Measurements from ENCODE around the gene CPN2. TPM values are rescaled to one million over a fixed set of nuclear protein-coding genes. Genes with fewer than 3 reads are reported as not detected.

CPN2 gene
- total RNA-seq, 1 experiment from 2014 or later = not detected

- H3K9me3 ChIP-seq (replicated peaks) = no peaks in the 10 kb centered on the region
- DNase-seq (ENCODE audit: low read depth in 1 of 2, low spot score in 2 of 2) = no peak
- H3K27me3 ChIP-seq (replicated peaks) = no peaks in the 10 kb centered on the region
- H3K27ac ChIP-seq = no peak overlapping the region
- no peaks in the 10 kb centered on the region for H3K4me1 ChIP-seq (replicated peaks)
- no peaks in the 10 kb centered on the region for H3K36me3 ChIP-seq
- H3K4me3 ChIP-seq = no peak overlapping the region
Measured at GRCh38 chr3:194357681-194358080, 6.6 kb upstream of the CPN2 start.

DNA sequence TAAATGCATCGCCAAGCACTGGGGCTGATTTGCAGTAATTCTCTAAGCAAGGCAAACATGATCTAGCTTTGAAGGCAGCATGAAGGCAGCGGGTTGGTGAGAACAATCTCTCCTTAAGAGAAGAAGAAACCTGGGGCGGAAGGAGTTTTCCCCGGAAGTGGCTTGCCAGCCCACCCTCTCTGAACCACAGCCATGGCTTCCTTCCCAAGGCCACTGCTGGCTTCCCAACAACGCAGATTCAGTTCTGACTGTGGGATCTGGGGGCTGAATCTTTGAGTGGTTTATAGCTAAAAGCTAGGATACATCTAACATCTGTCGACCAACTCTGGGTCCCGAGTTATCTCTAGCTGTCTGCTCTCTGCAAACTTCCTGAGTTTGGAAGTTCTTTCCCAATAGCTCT, 4.3 kb upstream of the CPN2 start:
- Histone ChIP-seq H3K27me3 (replicated peaks) (no peaks in the 10 kb centered on the region), H3K36me3 (no peaks in the 10 kb centered on the region)
- DNase-seq (ENCODE audit: low read depth in 1 of 2, low spot score in 2 of 2) = no peak

DNA sequence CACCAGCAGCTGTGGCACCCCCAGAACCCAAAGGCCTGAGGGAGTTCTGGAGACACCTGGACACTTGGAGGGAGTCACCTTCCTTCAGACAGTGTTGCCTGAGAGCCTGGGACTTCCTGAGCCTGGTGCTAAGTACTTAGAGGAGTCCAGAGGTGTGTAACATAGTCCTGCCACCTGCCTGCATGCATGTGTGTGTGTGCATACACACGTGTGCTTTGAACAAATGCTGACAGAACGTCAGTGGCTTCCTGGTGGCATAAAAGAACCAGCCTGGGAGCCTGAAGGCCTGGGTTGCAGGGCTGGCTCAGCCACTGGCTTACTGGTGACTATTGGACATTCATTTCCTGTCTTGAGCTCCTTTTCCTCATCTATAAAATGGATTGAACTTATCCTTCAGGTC, 3.2 kb upstream of the CPN2 start:
- no peak overlapping the region for H3K4me3 ChIP-seq
- H3K9me3 ChIP-seq (replicated peaks) = no peaks in the 10 kb centered on the region
- no peaks in the 10 kb centered on the region for H3K36me3 ChIP-seq
- H3K27ac ChIP-seq = no peak overlapping the region
- no peaks in the 10 kb centered on the region for H3K27me3 ChIP-seq (replicated peaks)
- DNase-seq (ENCODE audit: low read depth in 1 of 2, low spot score in 2 of 2) = no peak
- H3K4me1 ChIP-seq (replicated peaks) = no peaks in the 10 kb centered on the region

More for the DNA sequence above, 4.3 kb upstream of the CPN2 start:
- no peak overlapping the region for H3K27ac ChIP-seq
- no peak overlapping the region for H3K4me3 ChIP-seq
- no peaks in the 10 kb centered on the region for H3K9me3 ChIP-seq (replicated peaks)
- no peaks in the 10 kb centered on the region for H3K4me1 ChIP-seq (replicated peaks)

DNA sequence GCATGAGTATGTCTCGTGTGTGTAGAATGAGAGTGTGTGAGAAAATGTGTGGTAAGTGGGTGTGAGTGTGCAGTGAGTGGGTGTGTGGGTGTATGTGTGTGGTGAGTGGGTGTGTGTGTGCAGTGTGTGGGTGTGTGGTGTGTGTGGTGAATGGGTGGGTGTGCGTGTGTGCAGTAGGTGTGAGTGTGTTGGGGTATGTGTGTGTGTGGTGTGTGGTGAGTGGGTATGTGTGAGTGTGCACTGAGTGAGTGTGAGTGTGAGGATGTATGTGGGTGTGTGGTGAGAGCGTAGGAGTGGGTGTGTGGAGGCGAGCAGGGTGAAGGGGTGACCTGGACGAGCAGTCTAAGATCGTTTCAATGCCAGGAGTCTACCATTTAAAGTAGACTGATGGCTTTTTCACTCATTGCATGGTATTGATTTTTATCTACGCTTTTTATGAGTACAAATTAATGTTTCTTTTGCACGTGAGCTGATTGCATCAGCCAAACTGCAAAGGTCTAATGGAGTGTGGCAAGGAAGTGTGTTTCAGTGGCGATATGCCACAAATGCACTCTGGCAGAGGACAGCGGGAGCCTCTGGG, 1.6 kb upstream of the CPN2 start:
- no peak for DNase-seq (ENCODE audit: low read depth in 1 of 2, low spot score in 2 of 2)
- no peaks in the 10 kb centered on the region for H3K27me3 ChIP-seq (replicated peaks)
- no peaks in the 10 kb centered on the region for H3K9me3 ChIP-seq (replicated peaks)
- H3K36me3 ChIP-seq = no peaks in the 10 kb centered on the region
- no peak overlapping the region for H3K4me3 ChIP-seq
- H3K4me1 ChIP-seq (replicated peaks) = no peaks in the 10 kb centered on the region
- no peak overlapping the region for H3K27ac ChIP-seq

DNA sequence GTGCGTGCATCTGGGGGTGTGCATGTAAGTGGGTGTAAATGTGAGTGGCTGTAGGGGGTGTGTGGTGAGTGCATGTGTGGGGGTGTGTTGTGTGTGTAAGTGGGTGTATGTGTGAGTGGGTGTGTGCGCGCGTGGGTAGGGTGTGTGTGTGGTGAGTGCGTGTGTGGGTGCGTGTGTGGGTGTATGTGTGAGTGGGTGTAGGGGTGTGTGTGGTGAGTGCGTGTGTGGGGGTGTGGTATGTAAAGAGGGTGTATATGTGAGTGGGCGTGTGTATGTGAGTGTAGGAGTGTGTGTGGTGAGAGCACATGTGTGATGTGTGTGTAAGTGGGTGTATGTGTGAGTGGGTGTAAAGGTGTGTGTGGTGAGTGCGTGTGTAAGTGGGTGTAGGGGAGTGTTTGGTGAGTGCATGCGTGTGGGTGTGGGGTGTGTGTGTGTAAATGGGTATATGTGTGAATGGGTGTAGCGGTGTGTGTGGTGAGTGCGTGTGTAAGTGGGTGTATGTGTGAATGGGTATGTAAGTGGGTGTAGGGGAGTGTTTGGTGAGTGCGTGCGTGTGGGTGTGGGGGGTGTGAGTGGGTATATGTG, 916 bp upstream of the CPN2 start:
- H3K9me3 ChIP-seq (replicated peaks) = no peaks in the 10 kb centered on the region
- no peaks in the 10 kb centered on the region for H3K27me3 ChIP-seq (replicated peaks)
- H3K27ac ChIP-seq = no peak overlapping the region
- H3K36me3 ChIP-seq = no peaks in the 10 kb centered on the region
- DNase-seq (ENCODE audit: low read depth in 1 of 2, low spot score in 2 of 2) = no peak
- no peak overlapping the region for H3K4me3 ChIP-seq
- no peaks in the 10 kb centered on the region for H3K4me1 ChIP-seq (replicated peaks)

DNA sequence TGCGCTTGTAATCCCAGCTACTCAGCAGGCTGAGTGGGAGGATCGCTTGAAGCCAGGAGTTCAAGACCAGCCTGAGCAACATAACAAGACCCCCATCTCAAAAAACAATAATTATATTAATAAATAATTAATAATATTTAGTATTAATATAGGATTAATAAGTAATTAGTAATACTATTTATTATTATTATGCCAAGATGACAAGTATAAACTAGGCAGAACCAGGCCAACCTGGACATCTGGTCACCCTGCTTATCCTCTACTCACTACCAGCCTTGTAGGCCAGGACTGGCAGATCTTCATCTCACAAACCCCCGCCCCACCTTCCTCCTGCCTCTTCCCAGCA, 429 bp downstream of the CPN2 start:
- DNase-seq (ENCODE audit: low read depth in 1 of 2, low spot score in 2 of 2) = no peak
- Histone ChIP-seq H3K36me3 (no peaks in the 10 kb centered on the region), H3K4me1 (replicated peaks) (no peaks in the 10 kb centered on the region), H3K27ac (no peak overlapping the region), H3K9me3 (replicated peaks) (no peaks in the 10 kb centered on the region), H3K27me3 (replicated peaks) (no peaks in the 10 kb centered on the region), H3K4me3 (no peak overlapping the region)

DNA sequence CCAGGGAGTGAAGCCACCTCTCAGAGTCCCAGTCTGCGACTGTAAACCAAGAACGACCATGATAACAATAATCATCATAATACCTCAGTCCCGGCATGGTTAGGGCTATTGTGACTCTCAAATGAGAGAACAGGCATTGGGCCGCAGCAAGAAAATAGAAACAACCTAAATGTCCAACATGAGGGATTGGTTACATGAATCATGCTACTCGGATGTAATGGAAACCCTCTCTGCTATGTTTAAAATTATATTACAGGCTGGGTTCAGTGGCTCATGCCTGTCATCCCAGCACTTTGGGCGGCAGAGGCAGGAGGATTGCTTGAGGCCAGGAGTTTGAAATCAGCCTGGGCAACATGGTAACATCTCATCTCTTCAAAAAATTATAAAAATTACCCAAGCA, 2.8 kb downstream of the CPN2 start:
- no peak for DNase-seq (ENCODE audit: low read depth in 1 of 2, low spot score in 2 of 2)
- Histone ChIP-seq H3K36me3 (no peaks in the 10 kb centered on the region), H3K4me1 (replicated peaks) (no peaks in the 10 kb centered on the region), H3K27ac (no peak overlapping the region), H3K9me3 (replicated peaks) (no peaks in the 10 kb centered on the region), H3K27me3 (replicated peaks) (no peaks in the 10 kb centered on the region), H3K4me3 (no peak overlapping the region)

- no peak for DNase-seq (ENCODE audit: low read depth in 1 of 2, low spot score in 2 of 2)
Measured at GRCh38 chr3:194346621-194347020, 4.5 kb downstream of the CPN2 start.

DNA sequence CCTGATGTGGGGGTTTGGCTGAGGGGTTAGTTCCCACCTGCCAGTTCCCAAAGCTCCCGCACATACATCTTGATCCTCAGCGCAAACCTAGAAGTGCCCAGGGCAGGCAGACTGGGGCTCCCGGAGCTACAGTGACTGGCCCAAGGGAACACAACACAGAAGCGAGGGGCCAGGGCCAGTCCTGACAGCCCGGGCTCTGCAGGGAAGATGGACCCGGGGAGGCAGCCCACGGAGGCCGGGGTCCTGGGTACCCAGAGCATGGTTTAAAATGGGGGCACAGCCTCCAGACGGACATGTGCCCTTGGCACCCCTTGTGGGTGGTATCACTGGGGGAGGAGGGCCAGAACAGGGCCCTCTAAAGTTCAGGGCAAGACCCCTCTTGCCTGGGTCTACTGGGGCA, 5.1 kb downstream of the CPN2 start:
- Histone ChIP-seq H3K27ac (no peak overlapping the region), H3K27me3 (replicated peaks) (no peaks in the 10 kb centered on the region), H3K36me3 (no peaks in the 10 kb centered on the region), H3K4me3 (no peak overlapping the region), H3K4me1 (replicated peaks) (no peaks in the 10 kb centered on the region), H3K9me3 (replicated peaks) (no peaks in the 10 kb centered on the region)
- no peak for DNase-seq (ENCODE audit: low read depth in 1 of 2, low spot score in 2 of 2)

More at GRCh38 chr3:194346621-194347020, 4.5 kb downstream of the CPN2 start:
- H3K4me3 ChIP-seq = no peak overlapping the region
- H3K27me3 ChIP-seq (replicated peaks) = no peaks in the 10 kb centered on the region
- H3K4me1 ChIP-seq (replicated peaks) = no peaks in the 10 kb centered on the region
- no peak overlapping the region for H3K27ac ChIP-seq
- no peaks in the 10 kb centered on the region for H3K9me3 ChIP-seq (replicated peaks)
- H3K36me3 ChIP-seq = no peaks in the 10 kb centered on the region

GRCh38 chr3:194344012-194344411, 7.1 kb downstream of the CPN2 start:
- no peak overlapping the region for H3K27ac ChIP-seq
- H3K4me1 ChIP-seq (replicated peaks) = no peaks in the 10 kb centered on the region
- H3K36me3 ChIP-seq = no peaks in the 10 kb centered on the region
- H3K27me3 ChIP-seq (replicated peaks) = no peaks in the 10 kb centered on the region
- peak; percentile 55 to 70 for DNase-seq (ENCODE audit: low read depth in 1 of 2, low spot score in 2 of 2)
- H3K4me3 ChIP-seq = no peak overlapping the region
- no peaks in the 10 kb centered on the region for H3K9me3 ChIP-seq (replicated peaks)

- H3K4me1 ChIP-seq (replicated peaks) = no peaks in the 10 kb centered on the region
- DNase-seq (ENCODE audit: low read depth in 1 of 2, low spot score in 2 of 2) = no peak
- no peak overlapping the region for H3K27ac ChIP-seq
- H3K4me3 ChIP-seq = no peak overlapping the region
- no peaks in the 10 kb centered on the region for H3K9me3 ChIP-seq (replicated peaks)
- no peaks in the 10 kb centered on the region for H3K36me3 ChIP-seq
- H3K27me3 ChIP-seq (replicated peaks) = no peaks in the 10 kb centered on the region
Measured at GRCh38 chr3:194343561-194343893, 7.6 kb downstream of the CPN2 start.

GRCh38 chr3:194342861-194343560, 8.1 kb downstream of the CPN2 start:
- DNase-seq (ENCODE audit: low read depth in 1 of 2, low spot score in 2 of 2) = no peak
- no peak overlapping the region for H3K27ac ChIP-seq

GRCh38 chr3:194340757-194341400, 10.2 kb downstream of the CPN2 start:
- H3K27me3 ChIP-seq (replicated peaks) = no peaks in the 10 kb centered on the region
- H3K27ac ChIP-seq = no peak overlapping the region
- H3K36me3 ChIP-seq = no peaks in the 10 kb centered on the region
- H3K4me3 ChIP-seq = no peak overlapping the region
- no peaks in the 10 kb centered on the region for H3K9me3 ChIP-seq (replicated peaks)
- DNase-seq (ENCODE audit: low read depth in 1 of 2, low spot score in 2 of 2) = no peak
- H3K4me1 ChIP-seq (replicated peaks) = no peaks in the 10 kb centered on the region

More at GRCh38 chr3:194342861-194343560, 8.1 kb downstream of the CPN2 start:
- H3K9me3 ChIP-seq (replicated peaks) = no peaks in the 10 kb centered on the region
- H3K27me3 ChIP-seq (replicated peaks) = no peaks in the 10 kb centered on the region
- H3K4me3 ChIP-seq = no peak overlapping the region
- no peaks in the 10 kb centered on the region for H3K4me1 ChIP-seq (replicated peaks)
- H3K36me3 ChIP-seq = no peaks in the 10 kb centered on the region

DNA sequence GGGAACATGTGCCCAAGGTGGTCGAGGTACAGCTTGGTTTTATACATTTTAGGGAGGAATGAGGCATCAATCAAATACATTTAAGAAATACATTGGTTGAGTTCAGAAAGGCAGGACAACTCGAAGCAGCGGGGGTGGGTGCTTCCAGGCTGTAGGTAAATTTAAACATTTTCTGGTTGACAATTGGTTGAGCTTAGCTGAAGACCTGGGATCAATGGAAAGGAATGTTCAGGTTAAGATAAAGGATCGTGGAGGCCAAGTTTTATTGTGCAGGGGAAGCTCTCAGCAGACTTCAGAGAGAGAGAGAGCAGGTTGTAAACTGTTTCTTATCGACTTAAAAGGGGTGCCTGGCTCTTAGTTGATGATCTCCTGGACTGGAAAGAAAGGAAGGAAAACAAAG, 11.3 kb downstream of the CPN2 start:
- no peak for DNase-seq (ENCODE audit: low read depth in 1 of 2, low spot score in 2 of 2)
- H3K4me1 ChIP-seq (replicated peaks) = no peaks in the 10 kb centered on the region

More for the DNA sequence above, 11.3 kb downstream of the CPN2 start:
- H3K36me3 ChIP-seq = no peaks in the 10 kb centered on the region
- no peaks in the 10 kb centered on the region for H3K27me3 ChIP-seq (replicated peaks)
- H3K4me3 ChIP-seq = no peak overlapping the region
- H3K27ac ChIP-seq = no peak overlapping the region
- H3K9me3 ChIP-seq (replicated peaks) = no peaks in the 10 kb centered on the region
